B cell (primary cell): ENCODE data around the gene NSRP1.

Source experiments
- EZH2 ChIP-seq: IDR thresholded peaks from 2 replicates; pipeline ENCODE4 v1.6.1; 2012; ENCODE audit warnings: borderline replicate concordance, low read depth, mild to moderate bottlenecking, moderate library complexity, low read length; ENCODE audit not compliant: insufficient read depth, poor library complexity, severe bottlenecking
- TF ChIP-seq, protein P1 (sequence below): fragments of 200-600 bp; IDR thresholded peaks from one replicate; pipeline ENCODE4 v1.8.0; 2022; ENCODE audit warnings: antibody characterized with exemption, mild to moderate bottlenecking

DNA sequence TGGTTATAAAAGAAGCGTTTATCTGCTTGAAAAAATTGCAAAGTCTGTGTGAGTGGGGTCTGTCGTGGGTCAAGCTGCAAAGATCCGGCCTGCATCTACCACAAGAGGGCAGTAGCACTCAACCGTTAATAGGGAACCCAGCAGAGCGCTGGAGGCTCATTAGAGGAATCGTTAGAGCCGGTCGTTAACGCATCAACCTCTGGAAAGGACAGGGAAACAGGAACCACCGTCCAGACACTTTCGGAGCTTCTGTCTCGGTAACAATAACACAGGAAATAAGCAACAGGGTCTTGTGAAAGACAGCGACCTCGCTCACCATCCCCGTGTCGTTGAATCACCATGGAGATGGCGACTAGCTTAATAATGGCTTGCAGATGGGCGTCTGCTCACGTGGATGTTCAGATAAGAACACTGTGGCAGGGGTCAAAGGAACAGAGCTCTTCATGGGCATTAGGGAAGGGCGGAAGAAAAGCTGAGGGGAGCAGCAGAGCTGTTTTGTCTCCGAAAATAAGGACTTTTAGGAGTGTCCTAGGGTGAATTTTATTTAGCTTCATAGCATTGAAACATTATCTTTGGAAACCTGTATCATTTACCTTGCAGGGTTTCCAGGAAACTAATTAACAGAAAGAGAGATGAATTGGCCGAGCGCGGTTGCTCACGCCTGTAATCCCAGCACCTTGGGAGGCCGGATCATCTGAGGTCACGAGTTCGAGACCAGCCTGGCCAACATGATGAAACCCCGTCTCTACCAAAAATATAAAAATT lies 11.9 kb upstream of the NSRP1 start:
- no peak for TF ChIP-seq EZH2
- TF ChIP-seq, protein P1, sequence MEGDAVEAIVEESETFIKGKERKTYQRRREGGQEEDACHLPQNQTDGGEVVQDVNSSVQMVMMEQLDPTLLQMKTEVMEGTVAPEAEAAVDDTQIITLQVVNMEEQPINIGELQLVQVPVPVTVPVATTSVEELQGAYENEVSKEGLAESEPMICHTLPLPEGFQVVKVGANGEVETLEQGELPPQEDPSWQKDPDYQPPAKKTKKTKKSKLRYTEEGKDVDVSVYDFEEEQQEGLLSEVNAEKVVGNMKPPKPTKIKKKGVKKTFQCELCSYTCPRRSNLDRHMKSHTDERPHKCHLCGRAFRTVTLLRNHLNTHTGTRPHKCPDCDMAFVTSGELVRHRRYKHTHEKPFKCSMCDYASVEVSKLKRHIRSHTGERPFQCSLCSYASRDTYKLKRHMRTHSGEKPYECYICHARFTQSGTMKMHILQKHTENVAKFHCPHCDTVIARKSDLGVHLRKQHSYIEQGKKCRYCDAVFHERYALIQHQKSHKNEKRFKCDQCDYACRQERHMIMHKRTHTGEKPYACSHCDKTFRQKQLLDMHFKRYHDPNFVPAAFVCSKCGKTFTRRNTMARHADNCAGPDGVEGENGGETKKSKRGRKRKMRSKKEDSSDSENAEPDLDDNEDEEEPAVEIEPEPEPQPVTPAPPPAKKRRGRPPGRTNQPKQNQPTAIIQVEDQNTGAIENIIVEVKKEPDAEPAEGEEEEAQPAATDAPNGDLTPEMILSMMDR = peak; percentile 93
